ENCODE results near the gene HELB. TPM values are rescaled to one million over a fixed set of nuclear protein-coding genes. Genes with fewer than 3 reads are reported as not detected.

Gene HELB
- total RNA-seq, 3 donors from 2014 or later (not counting 1 experiment from before 2014, with no cell fraction given), result 29.2 to 45.6 (median 36.6) TPM

- Mint-ChIP-seq H3K36me3 (peaks cover 28% of the 10 kb centered on the region), H3K9me3 (no peaks in the 10 kb centered on the region), H3K27ac (no peak overlapping the region), H3K27me3 (ENCODE audit: low read depth in 2 of 2) (no peaks in the 10 kb centered on the region), H3K4me3 (no peak overlapping the region), H3K4me1 (peaks cover 4 to 9% of the 10 kb centered on the region in 2 donors)
- no peak for ATAC-seq
- intact Hi-C loops (cut with micrococcal nuclease), result no loop called here
- Histone ChIP-seq H3K4me3 (ENCODE audit: low read length) (no peak overlapping the region), H3K4me1 (ENCODE audit: control insufficient read depth, insufficient read depth, low read length) (no peaks in the 10 kb centered on the region), H3K27ac (ENCODE audit: low read length) (no peak overlapping the region), H3K9me3 (ENCODE audit: control insufficient read depth, insufficient read depth, low read length) (no peaks in the 10 kb centered on the region), H3K27me3 (ENCODE audit: control insufficient read depth, insufficient read depth, low read length) (no peaks in the 10 kb centered on the region), H3K36me3 (ENCODE audit: control insufficient read depth, insufficient read depth, low read length) (peaks cover 29% of the 10 kb centered on the region)
- 100% methylated on average over 1 of the region's 1 CpG for WGBS (ENCODE audit: insufficient coverage)
- TF ChIP-seq CTCF (IDR thresholded peaks at IDR 0.05), result no peak
- no peak for DNase-seq
Observed at GRCh38 chr12:66331814-66332213, 29.5 kb downstream of the HELB start.

DNA sequence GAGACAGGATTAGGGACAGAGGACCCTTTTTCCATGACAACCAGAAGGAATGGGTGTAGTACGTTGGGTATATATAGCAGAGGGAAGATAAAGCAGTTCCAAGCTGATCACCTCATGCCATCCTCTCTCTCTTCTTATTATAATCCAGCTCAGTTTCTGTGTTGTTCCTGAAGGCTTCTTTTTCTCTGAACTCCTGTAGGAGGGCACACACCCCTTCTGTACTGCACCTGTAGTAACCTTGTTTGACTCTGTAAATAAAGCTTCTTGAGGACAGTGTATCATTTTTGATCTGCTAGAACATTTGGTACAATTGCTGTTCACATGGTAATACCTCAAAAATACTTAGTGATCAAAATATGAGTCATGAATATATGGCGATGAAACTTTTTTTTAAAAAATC, 33.5 kb downstream of the HELB start:
- intact Hi-C loops (cut with micrococcal nuclease), result no loop called here
- DNase-seq (no peak), ATAC-seq (no peak)
- no peak for TF ChIP-seq CTCF (IDR thresholded peaks at IDR 0.05)
- Histone ChIP-seq H3K36me3 (ENCODE audit: control insufficient read depth, insufficient read depth, low read length) (peaks cover 40% of the 10 kb centered on the region), H3K27ac (ENCODE audit: low read length) (no peak overlapping the region), H3K9me3 (ENCODE audit: control insufficient read depth, insufficient read depth, low read length) (no peaks in the 10 kb centered on the region), H3K4me3 (ENCODE audit: low read length) (no peak overlapping the region), H3K4me1 (ENCODE audit: control insufficient read depth, insufficient read depth, low read length) (no peaks in the 10 kb centered on the region), H3K27me3 (ENCODE audit: control insufficient read depth, insufficient read depth, low read length) (no peaks in the 10 kb centered on the region)
- Mint-ChIP-seq H3K4me3 (no peak overlapping the region), H3K27me3 (ENCODE audit: low read depth in 2 of 2) (no peaks in the 10 kb centered on the region), H3K27ac (no peak overlapping the region), H3K4me1 (peaks cover 0 to 4% of the 10 kb centered on the region in 2 donors), H3K9me3 (no peaks in the 10 kb centered on the region), H3K36me3 (peaks cover 27% of the 10 kb centered on the region)
- WGBS (ENCODE audit: insufficient coverage), result 100% methylated on average over 1 of the region's 2 CpGs

DNA sequence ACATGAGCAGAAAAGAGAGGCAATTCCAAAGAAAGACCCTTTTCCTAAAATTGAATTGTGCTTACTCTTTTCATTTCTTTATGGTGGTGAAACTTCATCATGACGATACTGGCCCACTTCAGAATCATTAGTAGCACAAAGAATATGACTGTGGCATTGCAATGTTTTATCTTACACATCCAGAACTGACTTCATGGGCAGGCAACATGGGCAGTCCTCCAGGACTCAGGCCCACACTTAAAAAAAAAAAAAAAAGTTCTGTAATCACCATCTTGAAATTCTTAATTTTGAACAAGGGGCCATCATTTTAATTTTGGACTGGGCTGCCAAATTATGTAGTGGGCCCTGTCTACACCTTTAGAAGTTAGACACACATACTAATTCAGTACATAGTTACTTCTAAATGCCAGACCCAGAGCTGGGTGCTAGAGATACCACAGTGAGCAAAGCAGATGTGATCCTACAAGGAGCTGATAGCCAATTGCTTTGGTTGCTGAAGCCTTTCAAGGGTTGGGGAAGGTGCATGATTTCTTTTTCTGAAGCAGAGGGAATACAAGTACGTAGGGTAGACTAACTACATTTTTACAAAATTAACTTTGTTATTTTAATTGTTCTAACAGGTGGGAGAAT, 35.2 kb downstream of the HELB start:
- H3K4me1 Mint-ChIP-seq, result no peaks in the 10 kb centered on the region
- Histone ChIP-seq H3K9me3 (ENCODE audit: control insufficient read depth, insufficient read depth, low read length) (peaks cover 6% of the 10 kb centered on the region), H3K27me3 (ENCODE audit: control insufficient read depth, insufficient read depth, low read length) (no peaks in the 10 kb centered on the region), H3K36me3 (ENCODE audit: control insufficient read depth, insufficient read depth, low read length) (peaks cover 32% of the 10 kb centered on the region), H3K4me1 (ENCODE audit: control insufficient read depth, insufficient read depth, low read length) (no peaks in the 10 kb centered on the region), H3K27ac (ENCODE audit: low read length) (no peak overlapping the region), H3K4me3 (ENCODE audit: low read length) (no peak overlapping the region)
- intact Hi-C loops (cut with micrococcal nuclease), result no loop called here
- H3K27ac Mint-ChIP-seq, result no peak overlapping the region
- DNase-seq (no peak), ATAC-seq (no peak)
- 92% methylated on average over 1 of the region's 2 CpGs for WGBS (ENCODE audit: insufficient coverage)
- H3K4me3 Mint-ChIP-seq, result no peak overlapping the region
- peaks cover 10% of the 10 kb centered on the region for H3K36me3 Mint-ChIP-seq
- no peaks in the 10 kb centered on the region for H3K27me3 Mint-ChIP-seq (ENCODE audit: low read depth in 2 of 2)
- TF ChIP-seq CTCF (IDR thresholded peaks at IDR 0.05), result no peak
- no peaks in the 10 kb centered on the region for H3K9me3 Mint-ChIP-seq

- no peak for DNase-seq
- Histone ChIP-seq H3K4me1 (ENCODE audit: control insufficient read depth, insufficient read depth, low read length) (no peaks in the 10 kb centered on the region), H3K4me3 (ENCODE audit: low read length) (no peak overlapping the region), H3K36me3 (ENCODE audit: control insufficient read depth, insufficient read depth, low read length) (peaks cover 28% of the 10 kb centered on the region), H3K9me3 (ENCODE audit: control insufficient read depth, insufficient read depth, low read length) (peaks cover 6% of the 10 kb centered on the region), H3K27me3 (ENCODE audit: control insufficient read depth, insufficient read depth, low read length) (no peaks in the 10 kb centered on the region), H3K27ac (ENCODE audit: low read length) (no peak overlapping the region)
- peaks cover 9 to 11% of the 10 kb centered on the region in 2 donors for H3K4me1 Mint-ChIP-seq
- no peak for ATAC-seq
- no peaks in the 10 kb centered on the region for H3K9me3 Mint-ChIP-seq
- 100% methylated on average over 1 of the region's 2 CpGs for WGBS (ENCODE audit: insufficient coverage)
- H3K36me3 Mint-ChIP-seq, result peaks cover 12% of the 10 kb centered on the region
- H3K27me3 Mint-ChIP-seq (ENCODE audit: low read depth in 2 of 2), result no peaks in the 10 kb centered on the region
- no peak overlapping the region for H3K4me3 Mint-ChIP-seq
- intact Hi-C loops (cut with micrococcal nuclease), result no loop called here
- no peak overlapping the region for H3K27ac Mint-ChIP-seq
- no peak for TF ChIP-seq CTCF (IDR thresholded peaks at IDR 0.05)
Observed at GRCh38 chr12:66340131-66340530, 37.8 kb downstream of the HELB start.
